BLaER1 treated with 17β-estradiol and CSF1 and Interleukin-3, amounts not matched to agents 10 nM and 100 nM (cell line): Measurements from ENCODE around the gene NHLRC4.

Source experiments
- H3K27ac ChIP-seq, 11 experiments: shearing (Covaris generic); formaldehyde crosslinking; 2 replicates each; pipeline ENCODE4 v1.8.1; 2022
- H3K27me3 ChIP-seq, 11 experiments: shearing (Covaris generic); formaldehyde crosslinking; 2 replicates each; pipeline ENCODE4 v1.8.1; 2022
- H3K36me3 ChIP-seq, 11 experiments: shearing (Covaris generic); formaldehyde crosslinking; 2 replicates each; pipeline ENCODE4 v1.8.1; 2022
- H3K4me1 ChIP-seq, 10 experiments: shearing (Covaris generic); formaldehyde crosslinking; 2 replicates each; pipeline ENCODE4 v1.8.1; 2022
- H3K4me2 ChIP-seq, 11 experiments: shearing (Covaris generic); formaldehyde crosslinking; 2 replicates each; pipeline ENCODE4 v1.8.1; 2022
- H3K4me3 ChIP-seq, 10 experiments: shearing (Covaris generic); formaldehyde crosslinking; 2 replicates each; pipeline ENCODE4 v1.8.1; 2022
- H3K9ac ChIP-seq, 11 experiments: shearing (Covaris generic); formaldehyde crosslinking; 2 replicates each; pipeline ENCODE4 v1.8.1; 2022
- H3K9me3 ChIP-seq, 11 experiments: shearing (Covaris generic); formaldehyde crosslinking; replicated peaks in 1 of 11; 2 replicates each; pipeline ENCODE4 v1.8.1; 2022
- H4K20me1 ChIP-seq, 11 experiments: shearing (Covaris generic); formaldehyde crosslinking; 2 replicates each; pipeline ENCODE4 v1.8.1; 2022
- Cebpa-rat ChIP-seq, 11 experiments: shearing (Covaris generic); IDR thresholded peaks; 2 replicates each; pipeline ENCODE4 v1.8.1; 2022

NHLRC4 gene

DNA sequence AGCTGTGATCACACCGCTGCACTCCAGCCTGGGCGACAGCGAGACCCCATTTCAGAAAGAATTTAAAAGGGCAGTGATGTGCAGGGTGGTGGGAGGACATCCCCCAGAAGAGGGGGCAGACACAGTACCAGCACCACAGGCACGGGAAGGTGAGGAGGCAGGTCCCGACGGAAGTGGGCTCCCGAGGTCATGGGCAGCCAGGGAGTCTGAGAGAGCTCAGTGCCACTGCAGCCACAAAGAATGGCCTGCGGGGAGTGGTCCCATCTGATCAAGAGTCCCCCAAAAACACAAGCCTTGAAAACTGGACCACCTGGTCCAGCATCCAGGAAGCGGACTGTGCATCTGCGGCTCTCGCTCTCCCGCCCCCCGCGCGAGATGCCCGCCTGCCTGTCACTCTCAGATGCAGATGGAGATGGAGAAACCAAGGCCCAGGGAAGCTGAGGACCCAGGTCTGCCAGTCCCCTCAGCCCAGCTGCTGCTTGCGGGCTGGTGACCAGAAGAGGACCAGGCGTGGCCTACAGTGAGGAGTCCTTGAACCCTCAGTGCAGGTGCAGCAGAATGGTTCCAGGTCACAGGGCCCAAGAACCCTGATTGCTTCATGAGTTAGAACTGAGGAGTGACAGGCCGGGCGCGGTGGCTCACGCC lies 43.6 kb upstream of the NHLRC4 start:
- Histone ChIP-seq H3K9me3 (no peaks in the 10 kb centered on the region), H3K4me2 (peak overlapping the region in 10 of 11 experiments; percentile 15 to 100 (median 98); a peak in 15 of 22 replicates), H3K4me3 (no peak overlapping the region), H3K27ac (no peak overlapping the region), H3K36me3 (peaks cover 12 to 52% (median 32%) of the 10 kb centered on the region in 11 experiments; a peak in 21 of 22 replicates), H3K27me3 (no peaks in the 10 kb centered on the region), H3K9ac (no peak overlapping the region), H3K4me1 (peaks cover 37 to 79% (median 61%) of the 10 kb centered on the region in 10 experiments), H4K20me1 (peaks cover 0 to 82% (median 62%) of the 10 kb centered on the region in 11 experiments; a peak in 21 of 22 replicates)
- no peak for TF ChIP-seq Cebpa-rat (IDR thresholded peaks at IDR 0.05)

DNA sequence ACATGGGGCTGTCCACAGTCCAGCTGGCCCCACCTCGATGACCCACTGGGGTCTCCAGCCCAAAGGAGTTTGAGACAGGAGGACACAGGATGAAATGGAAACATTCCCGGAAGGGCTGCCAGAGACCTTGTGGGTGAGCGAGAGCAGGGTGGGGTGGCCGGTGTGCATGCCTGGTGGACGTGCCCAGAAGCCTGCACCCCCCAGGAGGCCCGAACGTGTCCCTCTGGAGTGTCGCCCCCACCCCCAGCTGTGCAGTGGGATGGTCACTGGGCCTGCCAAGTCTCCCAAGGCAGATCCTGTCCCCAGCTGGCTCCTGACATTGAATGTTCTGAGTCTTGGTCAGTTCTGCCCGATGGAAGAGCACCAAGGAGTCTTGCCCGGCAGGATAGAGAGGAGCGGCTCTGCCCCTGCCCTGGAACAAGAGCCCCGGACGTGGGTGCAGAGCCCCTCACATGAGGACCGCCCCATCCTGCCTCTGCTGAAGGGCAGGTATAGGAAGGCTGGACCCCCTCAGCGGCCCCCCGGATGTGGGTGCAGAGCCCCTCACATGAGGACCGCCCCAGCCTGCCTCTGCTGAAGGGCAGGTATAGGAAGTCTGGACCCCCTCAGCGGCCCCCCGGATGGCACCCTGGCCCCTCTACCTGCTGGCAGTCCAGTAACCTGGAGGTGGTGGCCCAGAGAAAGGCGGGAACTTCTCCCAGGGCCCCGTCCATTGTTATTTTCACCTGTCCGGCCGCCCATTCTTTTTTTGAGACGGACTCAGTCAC lies 42.3 kb upstream of the NHLRC4 start:
- peaks cover 44 to 74% (median 57%) of the 10 kb centered on the region in 10 experiments for H3K4me1 ChIP-seq
- H3K4me2 ChIP-seq: peak overlapping the region; percentile 92 to 100 (median 99)
- H3K27me3 ChIP-seq: no peaks in the 10 kb centered on the region
- no peaks in the 10 kb centered on the region for H3K9me3 ChIP-seq
- H4K20me1 ChIP-seq: peaks cover 4 to 80% (median 62%) of the 10 kb centered on the region in 11 experiments; a peak in 21 of 22 replicates
- peak overlapping the region in 8 of 11 experiments; percentile 2 to 100 (median 97); a peak in 7 of 22 replicates for H3K9ac ChIP-seq
- H3K4me3 ChIP-seq: no peak overlapping the region; a peak in 1 of 20 replicates
- no peak for TF ChIP-seq Cebpa-rat (IDR thresholded peaks at IDR 0.05)
- H3K36me3 ChIP-seq: peaks cover 7 to 43% (median 24%) of the 10 kb centered on the region in 11 experiments; a peak in 20 of 22 replicates
- peak overlapping the region in 6 of 11 experiments; percentile 35 to 96 (median 94); a peak in 8 of 22 replicates for H3K27ac ChIP-seq

DNA sequence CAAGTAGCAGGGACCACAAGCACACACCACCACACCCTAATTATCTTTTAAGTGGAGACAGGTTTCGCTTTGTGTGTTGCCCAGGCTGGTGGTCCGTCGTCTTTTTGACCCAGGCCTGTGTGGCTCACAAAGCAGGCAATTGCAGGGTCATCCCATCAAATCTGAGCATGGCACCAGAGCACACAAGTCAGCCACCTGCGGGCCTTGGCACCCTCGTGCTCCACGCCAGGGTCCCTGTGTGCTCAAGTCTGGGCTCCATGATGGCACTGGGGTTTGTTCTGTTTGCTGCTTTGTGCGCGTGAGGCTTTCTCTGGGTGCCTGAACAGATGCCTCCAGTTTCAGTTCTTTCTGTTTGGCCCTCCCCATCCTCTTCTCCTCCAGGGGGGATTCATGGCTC lies 41.7 kb upstream of the NHLRC4 start:
- peaks cover 10 to 80% (median 62%) of the 10 kb centered on the region in 11 experiments for H4K20me1 ChIP-seq
- peaks cover 11 to 43% (median 25%) of the 10 kb centered on the region in 11 experiments; a peak in 21 of 22 replicates for H3K36me3 ChIP-seq
- H3K27me3 ChIP-seq: no peaks in the 10 kb centered on the region
- H3K4me1 ChIP-seq: peaks cover 50 to 74% (median 57%) of the 10 kb centered on the region in 10 experiments
- H3K4me2 ChIP-seq: peak overlapping the region; percentile 92 to 100 (median 99)
- peak overlapping the region in 2 of 10 experiments; percentile 93 to 99; a peak in 4 of 20 replicates for H3K4me3 ChIP-seq
- H3K27ac ChIP-seq: peak overlapping the region in 9 of 11 experiments; percentile 21 to 97 (median 94); a peak in 15 of 22 replicates
- TF ChIP-seq Cebpa-rat (IDR thresholded peaks at IDR 0.05): no peak
- H3K9me3 ChIP-seq: no peaks in the 10 kb centered on the region
- H3K9ac ChIP-seq: peak overlapping the region; percentile 90 to 100 (median 97); a peak in 21 of 22 replicates

DNA sequence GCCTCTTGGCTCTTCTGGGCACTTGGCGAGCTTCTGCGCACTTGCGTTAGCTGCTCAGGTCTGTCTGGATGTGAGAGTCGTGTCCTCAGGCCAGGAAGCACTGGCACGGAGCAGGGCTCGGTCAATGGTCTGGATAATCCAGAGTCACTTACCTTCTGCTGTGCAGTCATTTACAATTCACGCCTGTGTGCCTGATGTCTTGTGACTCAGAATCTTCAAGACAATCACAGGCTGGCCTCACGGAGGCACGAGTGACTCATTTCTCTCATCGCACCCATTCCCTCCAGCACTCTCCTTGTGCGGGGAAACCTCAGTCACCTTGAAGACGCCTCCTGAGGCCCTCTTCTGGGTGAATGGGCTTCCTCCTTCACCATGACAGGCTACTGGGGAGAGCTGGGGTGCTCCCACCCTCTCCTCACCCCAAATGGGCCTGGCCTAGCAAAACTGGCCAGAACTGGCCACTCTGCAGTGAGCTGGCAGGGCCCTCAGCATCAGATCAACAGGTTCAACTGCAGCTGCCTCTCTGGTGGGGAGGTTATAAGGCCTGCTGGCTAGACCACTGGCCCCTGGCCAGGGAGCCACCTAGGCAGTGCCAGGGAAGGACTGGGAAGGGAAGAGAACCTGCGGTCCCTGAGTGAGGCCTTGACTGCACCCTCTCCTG lies 41.2 kb upstream of the NHLRC4 start:
- Histone ChIP-seq H3K36me3 (peaks cover 13 to 43% (median 25%) of the 10 kb centered on the region in 11 experiments; a peak in 21 of 22 replicates), H3K9ac (peak overlapping the region; percentile 90 to 100 (median 97)), H3K9me3 (no peaks in the 10 kb centered on the region), H3K4me2 (peak overlapping the region; percentile 92 to 100 (median 99)), H4K20me1 (peaks cover 16 to 80% (median 64%) of the 10 kb centered on the region in 11 experiments), H3K27ac (peak overlapping the region in 10 of 11 experiments; percentile 89 to 99 (median 95); a peak in 18 of 22 replicates), H3K4me3 (peak overlapping the region; percentile 92 to 100 (median 98)), H3K4me1 (peaks cover 56 to 74% (median 60%) of the 10 kb centered on the region in 10 experiments), H3K27me3 (no peaks in the 10 kb centered on the region)
- no peak for TF ChIP-seq Cebpa-rat (IDR thresholded peaks at IDR 0.05)

DNA sequence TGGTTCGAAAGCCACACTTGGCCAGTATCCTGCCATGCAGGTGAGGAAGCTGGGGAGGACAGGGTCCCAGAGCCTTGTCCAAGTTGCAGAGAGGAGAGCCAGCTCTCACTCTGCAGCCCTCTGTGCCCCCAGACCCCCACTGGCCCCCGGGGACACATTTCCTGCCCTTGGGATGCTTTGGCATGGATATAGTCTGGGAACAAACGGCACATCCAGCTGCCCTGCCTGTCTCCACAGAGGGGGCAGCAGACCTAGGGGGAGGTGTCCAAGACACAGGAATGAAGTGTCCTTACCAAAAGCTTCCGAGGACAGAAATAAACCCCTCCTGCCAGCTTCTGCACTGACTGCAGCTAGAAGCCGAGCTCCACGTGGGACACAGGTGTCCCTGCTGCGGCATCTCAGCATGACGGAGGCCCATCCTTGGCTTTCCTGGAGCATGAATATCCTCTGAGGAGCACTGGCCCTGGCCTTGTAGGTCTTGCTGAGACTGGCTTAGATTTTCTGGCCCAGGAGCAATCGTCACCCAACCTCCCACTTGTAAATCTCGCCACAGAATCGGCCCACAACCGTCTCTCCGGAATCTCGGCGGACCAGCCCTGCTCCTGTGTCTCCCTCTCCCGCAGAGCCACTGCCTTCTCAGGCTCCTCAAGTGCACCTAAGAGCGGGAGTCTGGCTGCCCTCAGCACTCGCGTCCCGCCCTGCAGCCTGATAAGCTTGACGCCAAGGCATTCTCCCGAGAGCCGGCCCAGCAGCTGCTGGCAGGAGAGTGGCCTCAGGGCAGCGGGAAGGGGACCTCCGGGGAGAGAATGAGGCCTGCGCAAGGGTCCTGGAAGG lies 40.4 kb upstream of the NHLRC4 start:
- Histone ChIP-seq H3K9me3 (no peaks in the 10 kb centered on the region), H3K9ac (peak overlapping the region; percentile 90 to 100 (median 97)), H3K4me3 (peak overlapping the region; percentile 92 to 100 (median 98)), H3K36me3 (peaks cover 9 to 42% (median 24%) of the 10 kb centered on the region in 11 experiments; a peak in 20 of 22 replicates), H4K20me1 (peaks cover 23 to 80% (median 70%) of the 10 kb centered on the region in 11 experiments), H3K27ac (peak overlapping the region; percentile 89 to 99 (median 95)), H3K4me1 (peaks cover 62 to 72% (median 66%) of the 10 kb centered on the region in 10 experiments), H3K4me2 (peak overlapping the region; percentile 92 to 100 (median 99)), H3K27me3 (no peaks in the 10 kb centered on the region)
- TF ChIP-seq Cebpa-rat (IDR thresholded peaks at IDR 0.05): no peak

DNA sequence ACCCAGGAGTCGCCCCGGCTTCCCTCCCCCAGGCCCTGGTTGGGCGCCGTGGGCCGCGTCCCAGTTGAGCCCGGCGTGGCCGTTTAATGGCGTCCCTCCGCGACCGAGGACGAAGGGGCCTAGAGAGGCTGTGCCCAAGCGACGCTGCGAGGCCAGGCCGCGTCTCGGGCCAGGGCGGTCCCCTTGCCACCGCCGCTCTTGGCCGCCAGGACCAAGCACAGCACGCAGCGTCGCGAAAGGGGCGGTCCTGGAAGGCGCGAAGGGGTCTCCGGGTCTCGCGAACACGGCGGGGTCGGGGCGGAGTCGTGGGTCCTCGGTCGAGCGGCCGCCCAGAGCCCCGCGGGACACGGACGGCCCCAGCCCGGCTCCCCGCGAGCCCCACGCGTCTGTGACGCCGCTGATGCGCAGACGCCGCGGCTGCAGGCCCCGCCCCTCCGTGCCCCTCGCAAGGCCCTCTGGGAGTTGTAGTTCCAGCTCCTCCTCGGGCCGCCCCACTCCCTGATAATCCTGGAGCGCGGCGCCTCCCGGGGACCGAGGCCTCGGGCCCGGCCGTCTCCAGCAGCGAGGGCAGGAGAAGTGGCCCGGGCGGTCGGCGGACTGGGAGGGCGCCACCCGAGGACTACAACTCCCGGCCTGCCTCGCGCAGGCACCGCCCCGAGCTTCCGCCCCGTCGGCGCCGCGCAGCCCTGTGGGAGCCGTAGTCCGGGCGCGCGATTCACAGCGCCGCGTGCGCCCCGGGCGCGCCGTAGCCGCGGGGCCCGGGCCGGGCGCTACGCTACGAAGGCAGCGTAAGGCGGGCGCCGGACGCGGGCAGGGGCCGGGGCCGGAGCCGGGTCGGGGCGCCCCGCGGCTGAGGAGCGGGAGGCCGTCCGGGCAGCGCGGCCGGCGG lies 39.5 kb upstream of the NHLRC4 start, which contains the start of gene CAPN15:
Gene CAPN15 (plus strand): TSS at position 698 of the 889 bp plus-strand sequence. CDS start 19,127 bp downstream, outside the sequence.
- H4K20me1 ChIP-seq: peaks cover 32 to 86% (median 77%) of the 10 kb centered on the region in 11 experiments
- H3K9ac ChIP-seq: peak within 1 kb of the TSS; percentile 90 to 100 (median 97)
- H3K27me3 ChIP-seq: no peaks in the 10 kb centered on the region
- peak within 1 kb of the TSS; percentile 89 to 99 (median 95) for H3K27ac ChIP-seq
- H3K36me3 ChIP-seq: peaks cover 9 to 37% (median 28%) of the 10 kb centered on the region in 11 experiments; a peak in 20 of 22 replicates
- H3K4me1 ChIP-seq: peaks cover 68 to 76% (median 72%) of the 10 kb centered on the region in 10 experiments
- H3K4me2 ChIP-seq: peak within 1 kb of the TSS; percentile 92 to 100 (median 99)
- H3K9me3 ChIP-seq: no peaks in the 10 kb centered on the region
- H3K4me3 ChIP-seq: peak within 1 kb of the TSS; percentile 92 to 100 (median 98)
- TF ChIP-seq Cebpa-rat (IDR thresholded peaks at IDR 0.05): no peak
